CD4-positive, alpha-beta T cell treated with Interleukin-2 at 100 ng/mL for 4 hours (primary cell): ENCODE measurements around the gene HTRA3.

ENCODE experiments used
- DNase-seq: peaks from one replicate; pipeline ENCODE4 v3.0.0-alpha.2; 2020; ENCODE audit warnings: low spot score

HTRA3 gene

GRCh38 chr4:8234715-8235114, 34.8 kb upstream of the HTRA3 start:
- DNase-seq = no peak

- no peak for DNase-seq
These were observed 34.3 kb upstream of the HTRA3 start for GRCh38 chr4:8235224-8235623.

DNA sequence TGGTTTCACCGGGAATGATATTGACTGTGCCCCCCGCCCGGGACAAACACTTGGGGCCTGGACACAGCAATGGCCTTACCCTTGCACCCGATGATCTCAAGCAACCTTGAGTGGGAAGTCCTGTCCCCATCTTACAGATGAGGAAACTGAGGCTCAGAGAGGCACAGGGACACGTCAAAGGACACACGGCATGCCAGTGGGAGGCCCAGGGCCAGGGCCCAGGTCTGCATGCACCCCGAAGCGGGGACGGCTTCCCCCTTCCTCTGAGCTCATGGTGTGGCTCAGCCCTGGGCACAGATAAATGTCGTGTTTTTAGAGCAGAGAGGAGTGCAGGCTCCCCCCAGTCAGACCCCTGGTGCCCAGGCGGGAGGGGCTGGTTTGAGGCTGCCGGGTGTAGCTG, 33.9 kb upstream of the HTRA3 start:
- no peak for DNase-seq

DNA sequence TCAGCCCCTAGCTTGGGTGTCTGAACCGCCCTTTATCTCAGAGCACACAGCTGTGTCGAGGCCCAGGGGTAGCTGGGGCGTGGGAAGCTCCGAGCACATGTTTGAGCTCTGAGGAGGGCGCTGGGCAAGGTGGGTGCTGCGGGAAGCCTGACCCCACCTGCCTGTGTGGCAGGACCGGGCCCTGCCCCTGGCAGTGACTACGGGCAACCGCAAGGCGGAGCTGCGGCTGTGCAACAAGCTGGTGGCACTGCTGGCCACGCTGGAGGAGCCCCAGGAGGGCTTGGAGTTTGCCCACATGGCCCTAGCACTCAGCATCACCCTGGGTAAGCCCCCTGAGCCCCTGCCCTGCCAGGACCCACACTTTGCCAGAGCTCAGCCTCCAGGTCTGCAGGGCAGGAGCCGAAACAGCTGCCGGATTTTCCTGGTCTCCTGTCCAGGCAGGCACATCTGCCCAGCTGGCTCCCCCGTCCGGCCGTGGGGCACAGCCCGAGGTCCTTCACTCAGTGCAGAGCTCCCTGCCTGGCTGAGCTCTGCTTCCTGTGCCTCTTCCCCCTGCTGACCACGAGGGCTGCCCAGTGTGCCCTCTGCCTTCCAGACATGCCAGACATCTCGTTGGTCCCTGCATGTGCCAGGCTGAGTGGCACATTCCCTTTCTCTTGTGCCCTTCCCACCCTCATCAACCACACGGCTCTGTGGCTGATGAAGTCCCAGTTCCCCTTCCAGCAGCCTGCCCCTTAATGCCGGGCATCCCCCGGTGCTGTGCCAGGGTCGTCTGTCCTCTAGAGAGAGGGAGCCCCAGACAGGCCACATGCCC, 33.2 kb upstream of the HTRA3 start:
- no peak for DNase-seq

DNA sequence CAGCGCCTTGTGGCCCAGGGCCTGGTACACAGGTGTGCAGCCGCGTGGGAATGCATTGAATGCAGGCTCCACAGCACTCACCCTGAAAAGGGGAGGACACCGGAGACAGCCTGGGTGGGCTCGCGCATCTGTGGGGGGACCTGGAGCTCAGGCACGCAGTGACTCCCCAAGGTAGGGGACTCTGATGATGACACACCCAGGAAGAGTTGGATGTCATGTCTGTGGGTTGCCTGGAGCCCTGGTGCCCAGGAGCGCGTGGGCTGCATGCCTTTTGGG, 32.7 kb upstream of the HTRA3 start:
- DNase-seq = no peak

DNA sequence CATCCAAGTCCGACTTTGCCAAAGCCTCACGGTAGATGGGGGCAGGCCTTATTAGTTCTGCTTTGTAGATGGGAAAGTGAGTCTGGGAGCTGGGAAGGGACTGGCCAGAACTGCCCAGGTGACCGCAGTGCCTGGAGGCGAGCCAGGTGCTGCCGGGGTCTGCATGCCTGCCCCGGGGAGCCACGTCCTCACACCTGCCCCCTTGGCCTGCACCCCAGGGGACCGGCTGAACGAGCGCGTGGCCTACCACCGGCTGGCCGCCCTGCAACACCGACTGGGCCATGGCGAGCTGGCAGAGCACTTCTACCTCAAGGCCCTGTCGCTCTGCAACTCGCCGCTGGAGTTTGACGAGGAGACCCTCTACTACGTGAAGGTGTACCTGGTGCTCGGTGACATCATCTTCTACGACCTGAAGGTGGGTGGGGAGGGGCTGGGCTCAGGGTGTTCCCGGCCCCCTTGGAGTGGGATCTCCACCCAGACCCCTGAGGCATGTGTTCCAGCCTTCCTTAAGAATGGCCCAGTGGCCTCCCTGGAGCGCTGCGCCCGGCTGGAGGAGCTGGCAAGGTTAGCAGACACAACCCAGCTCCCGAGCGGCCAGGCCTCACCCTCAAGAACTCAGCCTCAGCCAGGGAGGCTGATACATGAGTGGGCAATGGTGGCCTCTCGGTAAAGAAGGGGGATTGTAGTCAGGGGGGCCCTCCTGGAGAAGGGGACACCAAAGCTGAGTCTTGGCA, 32.1 kb upstream of the HTRA3 start:
- no peak for DNase-seq

DNA sequence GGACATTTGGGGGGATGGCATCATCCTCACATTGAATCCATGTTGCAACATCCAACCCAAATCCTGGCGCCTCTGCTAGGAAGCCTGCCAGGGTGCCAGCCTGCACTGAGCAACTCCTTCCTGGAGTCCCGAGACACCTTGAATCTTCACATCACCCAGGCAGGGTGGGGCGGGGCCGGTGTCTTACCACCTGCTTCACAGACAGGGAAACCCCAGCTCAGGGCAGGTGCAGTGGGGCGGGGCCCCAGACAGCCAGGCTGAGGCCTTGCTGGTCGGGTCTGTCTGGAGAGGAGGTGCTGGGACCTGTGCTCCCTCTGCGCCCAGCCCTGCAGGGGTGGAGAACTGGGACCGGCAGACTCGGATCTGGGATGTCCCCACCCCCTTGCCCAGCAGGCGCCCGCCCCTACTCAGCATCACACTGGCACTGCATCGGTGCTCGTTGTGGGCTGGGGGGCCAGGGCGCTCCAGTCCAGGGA, 31.5 kb upstream of the HTRA3 start:
- no peak for DNase-seq

GRCh38 chr4:8238515-8239053, 31.0 kb upstream of the HTRA3 start:
- DNase-seq = no peak

DNA sequence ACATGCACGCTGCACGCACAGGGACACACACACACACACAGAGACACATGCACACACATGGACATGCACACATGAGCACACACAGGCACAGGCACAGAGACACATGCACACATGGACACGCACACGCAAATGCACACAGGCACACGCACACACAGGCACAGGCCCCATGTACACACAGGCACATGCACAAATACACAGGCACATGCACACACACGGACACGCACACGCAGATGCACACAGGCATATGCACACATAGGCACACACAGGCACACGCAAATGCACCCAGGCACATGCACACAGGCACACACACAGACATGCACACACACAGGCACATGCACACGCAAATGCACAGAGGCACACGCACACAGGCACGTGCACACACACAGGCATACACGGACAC, 30.3 kb upstream of the HTRA3 start:
- no peak for DNase-seq

DNA sequence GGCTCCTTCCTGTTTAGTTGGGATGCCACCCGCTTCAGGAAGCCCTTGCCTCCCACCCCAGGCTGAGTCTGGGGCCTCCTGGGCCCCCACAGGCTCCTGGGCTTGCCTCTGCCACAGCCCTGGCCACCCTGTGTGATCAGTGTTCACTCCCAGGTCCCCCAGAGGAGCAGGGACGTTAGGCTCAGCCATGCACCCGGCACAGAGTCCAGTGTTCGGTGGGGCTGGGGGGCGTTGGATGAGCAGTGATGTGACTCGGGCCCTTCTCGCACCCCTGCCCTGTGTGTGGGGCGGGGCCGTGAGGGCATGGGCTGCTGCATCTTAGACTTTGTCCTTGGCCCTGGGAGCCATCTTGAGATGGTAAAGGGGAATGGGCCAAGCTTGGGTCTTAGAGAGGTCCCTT, 29.9 kb upstream of the HTRA3 start:
- DNase-seq = no peak

GRCh38 chr4:8240211-8241041, 29.1 kb upstream of the HTRA3 start:
- DNase-seq = no peak

DNA sequence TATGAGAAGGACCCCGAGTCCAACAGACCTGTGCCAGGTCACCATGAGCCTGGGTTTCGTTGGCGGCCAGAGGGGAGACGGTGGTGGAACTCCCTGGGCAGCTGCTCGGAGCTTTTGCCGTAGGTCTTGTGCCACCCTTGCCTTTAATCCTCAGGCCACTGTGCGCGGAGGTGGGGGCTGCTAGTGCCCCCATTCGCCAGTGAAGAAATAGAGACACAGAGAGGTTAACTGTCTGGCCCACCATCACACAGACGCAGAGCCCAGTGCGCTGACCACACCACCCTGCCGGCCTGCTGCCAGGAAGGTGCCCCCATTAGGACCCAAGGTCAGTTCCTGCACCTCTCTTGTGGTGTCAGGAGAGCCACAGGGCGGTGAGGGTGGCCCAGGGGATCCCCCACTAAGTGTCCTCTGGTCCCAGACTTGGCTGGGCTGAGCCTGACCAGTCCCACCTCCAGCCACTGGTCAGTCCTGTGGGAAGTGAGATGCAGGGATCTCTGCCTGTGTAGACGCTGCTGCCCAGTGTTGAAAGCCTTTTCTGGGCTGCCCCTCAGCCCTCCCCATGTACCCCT, 28.3 kb upstream of the HTRA3 start:
- DNase-seq = no peak

- DNase-seq = peak; percentile 77
These were observed 27.5 kb upstream of the HTRA3 start for GRCh38 chr4:8241895-8242696.

DNA sequence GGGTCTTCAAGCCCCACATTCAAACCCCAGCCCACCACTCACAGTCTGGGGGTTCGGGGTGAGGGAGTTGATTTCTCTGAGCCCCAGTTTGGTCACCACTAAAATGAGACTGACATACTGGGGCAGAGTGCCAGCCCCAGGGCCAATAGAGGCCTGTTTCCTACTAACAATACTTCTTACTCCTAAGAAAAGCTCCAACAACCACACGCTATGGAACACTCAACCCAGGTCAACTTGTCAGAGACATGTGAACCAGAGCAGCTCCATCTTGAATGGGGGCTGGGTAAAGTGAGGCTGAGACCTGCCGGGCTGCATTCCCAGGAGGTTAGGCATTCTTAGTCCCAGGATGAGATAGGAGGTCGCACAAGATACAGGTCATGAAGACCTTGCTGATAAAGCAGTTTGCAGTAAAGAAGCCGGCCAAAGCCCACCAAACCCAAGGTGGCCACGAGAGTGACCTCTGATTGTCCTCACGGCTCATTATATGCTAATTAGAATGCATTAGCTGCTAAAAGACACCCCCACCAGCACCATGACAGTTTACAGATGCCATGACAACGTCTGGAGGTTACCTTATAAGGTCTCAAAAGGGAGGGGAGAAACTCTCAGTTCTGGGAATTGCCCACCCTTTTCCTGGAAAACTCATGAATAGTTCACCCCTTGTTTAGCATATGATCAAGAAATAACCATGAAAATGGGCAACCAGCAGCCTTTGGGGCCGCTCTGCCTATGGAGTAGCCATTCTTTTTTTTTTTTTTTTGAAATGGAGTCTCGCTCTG, 26.6 kb upstream of the HTRA3 start:
- DNase-seq = no peak

GRCh38 chr4:8244001-8244757, 25.4 kb upstream of the HTRA3 start:
- DNase-seq = no peak

DNA sequence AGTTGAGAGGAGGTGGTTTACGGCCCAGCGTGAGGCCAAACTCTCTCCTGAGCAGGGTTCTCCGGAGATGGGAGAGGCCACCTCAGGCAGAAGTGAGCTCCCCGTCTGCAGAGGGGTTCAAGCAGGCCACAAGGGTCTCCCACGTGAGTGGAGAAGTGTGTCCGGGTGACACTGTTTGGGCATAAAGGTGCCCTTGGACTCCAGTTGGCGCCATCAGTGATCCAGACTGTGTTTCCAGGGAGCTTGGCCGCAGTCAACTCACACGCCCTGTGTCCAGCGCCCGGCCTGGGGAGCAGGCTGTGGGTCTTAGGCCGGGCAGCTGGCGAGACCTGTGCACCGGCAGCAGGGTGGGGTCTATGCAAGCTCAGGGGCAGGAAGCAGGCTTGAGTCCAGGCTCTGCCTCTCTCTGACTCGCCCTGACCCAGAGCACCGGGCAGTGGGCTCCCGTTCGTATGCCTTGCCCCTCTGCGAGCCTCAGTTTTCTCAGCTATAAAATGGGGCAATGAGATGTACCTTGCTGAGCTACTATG, 24.6 kb upstream of the HTRA3 start:
- DNase-seq = no peak

- DNase-seq = no peak
These were observed 23.4 kb upstream of the HTRA3 start for GRCh38 chr4:8245884-8246833.
